KMS-11 (cell line): ENCODE data around the gene PHYHIPL.
"Not testable (repeated sequence)": the region's sequence is repeated elsewhere in the genome, so short reads cannot be mapped to it uniquely, and the experiment has no call there.

ENCODE experiments used
- H2AFZ ChIP-seq: fragments of 200-600 bp; sonication (generic); 2 replicates; pipeline ENCODE4 v1.6.1; 2016; ENCODE audit warnings: antibody characterized with exemption, mixed run types, low read depth
- H3K27ac ChIP-seq: fragments of 200-600 bp; sonication (generic); 2 replicates; pipeline ENCODE4 v1.6.1; 2016; ENCODE audit warnings: mild to moderate bottlenecking, mixed run types
- H3K27me3 ChIP-seq: fragments of 200-600 bp; sonication (generic); 2 replicates; pipeline ENCODE4 v1.6.1; 2017; ENCODE audit warnings: mild to moderate bottlenecking, low read depth, mixed run types, moderate library complexity; ENCODE audit not compliant: insufficient read depth
- H3K36me3 ChIP-seq: fragments of 200-600 bp; sonication (generic); 2 replicates; pipeline ENCODE4 v1.6.1; 2017; ENCODE audit warnings: mild to moderate bottlenecking, mixed run types; ENCODE audit not compliant: insufficient read depth
- H3K4me1 ChIP-seq: fragments of 200-600 bp; sonication (generic); 2 replicates; pipeline ENCODE4 v1.6.1; 2016; ENCODE audit warnings: mild to moderate bottlenecking, low read depth, mixed run types; ENCODE audit not compliant: poor library complexity, severe bottlenecking
- H3K4me2 ChIP-seq: fragments of 200-600 bp; sonication (generic); 2 replicates; pipeline ENCODE4 v1.7.0; 2016; ENCODE audit warnings: mild to moderate bottlenecking, mixed run types
- H3K4me3 ChIP-seq: fragments of 200-600 bp; sonication (generic); IDR thresholded peaks from 2 replicates; pipeline ENCODE4 v1.6.1; 2017; ENCODE audit warnings: low read depth, low read length, mixed read lengths; ENCODE audit not compliant: insufficient read depth
- H3K79me2 ChIP-seq: fragments of 200-600 bp; sonication (generic); 2 replicates; pipeline ENCODE4 v1.6.1; 2016; ENCODE audit warnings: low read depth, mixed run types; ENCODE audit not compliant: insufficient read depth
- H3K9ac ChIP-seq: fragments of 200-600 bp; sonication (generic); 2 replicates; pipeline ENCODE4 v1.6.1; 2016; ENCODE audit warnings: mild to moderate bottlenecking, mixed run types
- H4K20me1 ChIP-seq: fragments of 200-600 bp; sonication (generic); 2 replicates; pipeline ENCODE4 v1.6.1; 2016; ENCODE audit warnings: mild to moderate bottlenecking, mixed run types; ENCODE audit not compliant: insufficient read depth
- TF ChIP-seq, protein P1 (sequence below): fragments of 200-600 bp; sonication (generic); conservative IDR thresholded peaks from 2 replicates; pipeline ENCODE4 v1.6.1; 2017; ENCODE audit warnings: low read depth, mild to moderate bottlenecking, antibody characterized with exemption, low read length, moderate library complexity, mixed read lengths

The PHYHIPL gene

DNA sequence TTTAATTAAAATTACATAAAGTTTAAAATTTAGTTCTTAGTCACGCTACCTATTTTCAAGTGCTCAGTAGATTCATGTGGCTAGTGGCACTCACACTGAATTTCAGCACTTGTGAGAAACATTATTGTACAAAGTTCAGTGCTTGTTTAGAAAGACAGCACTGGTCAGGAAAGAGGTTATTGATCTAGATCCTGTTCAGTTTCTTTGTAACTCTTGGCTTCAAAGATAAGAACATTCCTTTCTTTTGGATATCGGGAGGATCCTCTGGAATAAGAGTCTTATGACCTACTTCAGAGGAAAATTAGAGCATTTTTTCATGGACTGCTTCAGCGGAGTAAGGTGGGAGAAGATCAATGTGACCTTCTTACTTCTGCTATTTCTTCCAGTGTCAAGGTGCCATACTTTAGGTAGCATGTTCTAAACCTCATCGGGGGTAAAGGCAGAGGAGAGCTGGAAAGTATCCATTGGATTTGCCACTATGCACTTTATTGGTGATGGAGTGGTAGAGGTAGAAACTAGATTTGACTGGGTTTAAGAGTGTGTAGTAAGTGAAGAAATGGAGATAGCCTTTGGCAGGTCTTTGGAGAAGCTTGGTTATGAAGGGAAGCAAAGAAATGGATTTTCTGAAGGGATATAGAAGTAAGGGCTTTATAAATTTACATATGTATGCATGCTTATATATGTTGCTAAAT lies 39.9 kb downstream of the PHYHIPL start:
- Histone ChIP-seq H3K9ac (no peak overlapping the region), H3K4me1 (no peaks in the 10 kb centered on the region), H2AFZ (no peak overlapping the region), H3K4me2 (no peak overlapping the region), H3K27me3 (no peaks in the 10 kb centered on the region), H3K4me3 (no peak overlapping the region), H4K20me1 (no peaks in the 10 kb centered on the region), H3K79me2 (no peaks in the 10 kb centered on the region), H3K36me3 (no peaks in the 10 kb centered on the region), H3K27ac (no peak overlapping the region)
- TF ChIP-seq, protein P1, sequence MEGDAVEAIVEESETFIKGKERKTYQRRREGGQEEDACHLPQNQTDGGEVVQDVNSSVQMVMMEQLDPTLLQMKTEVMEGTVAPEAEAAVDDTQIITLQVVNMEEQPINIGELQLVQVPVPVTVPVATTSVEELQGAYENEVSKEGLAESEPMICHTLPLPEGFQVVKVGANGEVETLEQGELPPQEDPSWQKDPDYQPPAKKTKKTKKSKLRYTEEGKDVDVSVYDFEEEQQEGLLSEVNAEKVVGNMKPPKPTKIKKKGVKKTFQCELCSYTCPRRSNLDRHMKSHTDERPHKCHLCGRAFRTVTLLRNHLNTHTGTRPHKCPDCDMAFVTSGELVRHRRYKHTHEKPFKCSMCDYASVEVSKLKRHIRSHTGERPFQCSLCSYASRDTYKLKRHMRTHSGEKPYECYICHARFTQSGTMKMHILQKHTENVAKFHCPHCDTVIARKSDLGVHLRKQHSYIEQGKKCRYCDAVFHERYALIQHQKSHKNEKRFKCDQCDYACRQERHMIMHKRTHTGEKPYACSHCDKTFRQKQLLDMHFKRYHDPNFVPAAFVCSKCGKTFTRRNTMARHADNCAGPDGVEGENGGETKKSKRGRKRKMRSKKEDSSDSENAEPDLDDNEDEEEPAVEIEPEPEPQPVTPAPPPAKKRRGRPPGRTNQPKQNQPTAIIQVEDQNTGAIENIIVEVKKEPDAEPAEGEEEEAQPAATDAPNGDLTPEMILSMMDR = no peak

DNA sequence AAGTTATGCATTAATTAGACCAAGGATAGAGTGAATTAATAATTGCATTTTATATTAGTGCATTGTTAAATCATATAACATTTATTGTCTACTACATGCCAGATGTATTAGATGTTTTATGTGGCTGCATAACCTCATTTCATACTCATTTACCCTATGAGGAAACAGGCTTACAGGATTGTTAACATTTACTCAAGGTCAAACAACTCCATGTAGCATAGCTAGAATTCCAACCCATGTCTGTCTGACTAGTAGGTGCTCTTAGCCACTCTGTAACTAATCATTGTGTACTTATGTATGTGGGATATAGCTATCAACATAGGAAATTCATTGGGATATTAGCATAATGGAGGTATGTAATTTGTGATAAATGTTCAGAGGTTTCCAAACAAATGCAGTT lies 46.3 kb downstream of the PHYHIPL start:
- no peaks in the 10 kb centered on the region for H3K36me3 ChIP-seq
- TF ChIP-seq, protein P1 = no peak
- no peaks in the 10 kb centered on the region for H3K27me3 ChIP-seq
- H3K4me2 ChIP-seq = no peak overlapping the region
- H3K9ac ChIP-seq = no peak overlapping the region
- H3K4me1 ChIP-seq = no peaks in the 10 kb centered on the region
- H4K20me1 ChIP-seq = no peaks in the 10 kb centered on the region
- no peak overlapping the region for H3K4me3 ChIP-seq
- H3K79me2 ChIP-seq = no peaks in the 10 kb centered on the region
- H2AFZ ChIP-seq = no peak overlapping the region
- H3K27ac ChIP-seq = no peak overlapping the region

DNA sequence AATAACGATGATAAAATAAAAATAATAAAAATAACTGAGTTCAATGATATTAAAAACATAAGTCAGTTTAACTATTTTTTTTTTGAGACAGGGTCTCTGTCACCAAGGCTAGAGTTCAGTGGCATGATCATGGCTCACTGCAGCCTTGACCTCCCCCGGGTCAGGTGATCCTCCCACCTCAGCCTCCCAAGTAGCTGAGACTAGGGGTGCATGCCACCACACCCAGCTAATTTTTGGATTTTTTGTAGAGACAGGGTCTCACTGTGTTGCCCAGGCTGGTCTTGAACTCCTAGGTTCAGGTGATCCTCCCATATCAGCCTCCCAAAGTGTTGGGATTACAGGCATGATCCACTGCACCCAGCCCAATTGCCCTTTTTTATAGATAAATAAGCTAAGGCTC lies 47.2 kb downstream of the PHYHIPL start:
- H3K9ac ChIP-seq, H3K36me3 ChIP-seq, H3K79me2 ChIP-seq, H2AFZ ChIP-seq, H3K27ac ChIP-seq, H3K4me1 ChIP-seq, H3K27me3 ChIP-seq, H3K4me3 ChIP-seq, H3K4me2 ChIP-seq, H4K20me1 ChIP-seq: not testable (repeated sequence)

DNA sequence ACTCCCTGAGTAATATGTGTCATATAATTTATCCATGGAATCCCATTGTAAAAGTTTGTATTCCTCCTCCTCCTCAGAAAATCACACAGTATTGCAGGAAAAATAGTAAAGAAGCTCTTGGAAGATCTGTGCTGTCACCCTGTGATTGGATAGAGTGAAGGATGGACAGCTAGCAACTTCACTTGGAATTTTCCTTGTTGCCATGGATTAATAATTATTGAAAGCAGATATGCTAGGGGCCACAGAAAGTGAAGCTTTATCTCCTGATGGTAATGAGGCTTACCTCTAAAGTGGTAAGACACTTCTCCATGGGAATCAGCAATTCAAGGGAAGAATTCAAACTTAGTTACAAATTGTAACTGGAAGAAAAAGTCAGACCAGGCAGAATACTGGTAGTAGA lies 48.8 kb downstream of the PHYHIPL start:
- H2AFZ ChIP-seq = no peak overlapping the region
- H3K79me2 ChIP-seq = no peaks in the 10 kb centered on the region
- H3K36me3 ChIP-seq = no peaks in the 10 kb centered on the region
- no peak overlapping the region for H3K4me3 ChIP-seq
- H3K4me2 ChIP-seq = no peak overlapping the region
- no peak overlapping the region for H3K27ac ChIP-seq
- no peak overlapping the region for H3K9ac ChIP-seq
- H3K4me1 ChIP-seq = no peaks in the 10 kb centered on the region
- no peaks in the 10 kb centered on the region for H4K20me1 ChIP-seq
- TF ChIP-seq, protein P1 = no peak
- H3K27me3 ChIP-seq = no peaks in the 10 kb centered on the region

DNA sequence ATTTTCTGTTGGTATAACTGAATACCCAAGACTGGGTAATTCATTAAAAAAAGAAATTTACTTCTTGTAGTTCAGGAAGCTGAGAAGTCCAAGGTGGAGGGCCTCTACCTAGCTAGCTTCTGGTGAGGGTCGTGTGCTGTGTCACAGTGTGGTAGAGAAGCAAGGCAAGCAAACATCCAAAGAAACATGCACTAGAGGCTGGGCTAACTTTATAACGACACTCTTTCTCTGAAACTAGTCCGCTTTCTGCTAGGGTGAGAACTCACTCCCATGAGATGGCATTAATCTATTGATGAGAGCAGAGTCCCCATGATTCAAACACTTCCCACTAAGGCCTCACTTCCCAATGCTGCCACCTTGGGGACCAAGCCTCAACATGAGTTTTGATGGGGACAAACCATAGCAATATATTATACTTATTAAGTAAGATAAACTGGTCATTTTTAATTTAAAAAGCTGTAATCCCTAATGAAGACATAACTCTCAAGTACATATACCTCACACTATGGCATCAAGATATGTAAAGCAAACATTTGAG lies 50.8 kb downstream of the PHYHIPL start:
- Histone ChIP-seq H3K36me3 (no peaks in the 10 kb centered on the region), H4K20me1 (no peaks in the 10 kb centered on the region), H3K4me2 (no peak overlapping the region), H3K79me2 (no peaks in the 10 kb centered on the region), H3K27me3 (no peaks in the 10 kb centered on the region), H3K27ac (no peak overlapping the region), H3K4me3 (no peak overlapping the region), H3K9ac (no peak overlapping the region), H3K4me1 (no peaks in the 10 kb centered on the region), H2AFZ (no peak overlapping the region)
- TF ChIP-seq, protein P1 = no peak
